GM18526 (cell line): ENCODE data around the gene OGFR.

Source experiments
- POLR2A ChIP-seq: IDR thresholded peaks from 3 replicates; pipeline ENCODE4 v1.6.1; 2011; ENCODE audit not compliant: insufficient read length; ENCODE audit errors: extremely low read depth

OGFR gene

DNA sequence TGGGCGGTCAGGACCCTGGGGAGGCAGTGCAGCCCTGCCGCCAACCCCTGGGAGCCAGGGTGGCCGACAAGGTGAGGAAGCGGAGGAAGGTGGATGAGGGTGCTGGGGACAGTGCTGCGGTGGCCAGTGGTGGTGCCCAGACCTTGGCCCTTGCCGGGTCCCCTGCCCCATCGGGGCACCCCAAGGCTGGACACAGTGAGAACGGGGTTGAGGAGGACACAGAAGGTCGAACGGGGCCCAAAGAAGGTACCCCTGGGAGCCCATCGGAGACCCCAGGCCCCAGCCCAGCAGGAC is 8.2 kb downstream of the OGFR start:
- TF ChIP-seq POLR2A = no peak

DNA sequence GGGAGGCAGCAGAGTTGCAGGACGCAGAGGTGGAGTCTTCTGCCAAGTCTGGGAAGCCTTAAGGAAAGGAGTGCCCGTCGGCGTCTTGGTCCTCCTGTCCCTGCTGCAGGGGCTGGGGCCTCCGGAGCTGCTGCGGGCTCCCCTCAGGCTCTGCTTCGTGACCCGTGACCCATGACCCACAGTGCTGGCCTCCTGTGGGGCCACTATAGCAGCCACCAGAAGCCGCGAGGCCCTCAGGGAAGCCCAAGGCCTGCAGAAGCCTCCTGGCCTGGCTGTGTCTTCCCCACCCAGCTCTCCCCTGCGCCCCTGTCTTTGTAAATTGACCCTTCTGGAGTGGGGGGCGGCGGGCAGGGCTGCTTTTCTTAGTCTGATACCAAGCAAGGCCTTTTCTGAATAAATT is 9.0 kb downstream of the OGFR start:
- no peak for TF ChIP-seq POLR2A

DNA sequence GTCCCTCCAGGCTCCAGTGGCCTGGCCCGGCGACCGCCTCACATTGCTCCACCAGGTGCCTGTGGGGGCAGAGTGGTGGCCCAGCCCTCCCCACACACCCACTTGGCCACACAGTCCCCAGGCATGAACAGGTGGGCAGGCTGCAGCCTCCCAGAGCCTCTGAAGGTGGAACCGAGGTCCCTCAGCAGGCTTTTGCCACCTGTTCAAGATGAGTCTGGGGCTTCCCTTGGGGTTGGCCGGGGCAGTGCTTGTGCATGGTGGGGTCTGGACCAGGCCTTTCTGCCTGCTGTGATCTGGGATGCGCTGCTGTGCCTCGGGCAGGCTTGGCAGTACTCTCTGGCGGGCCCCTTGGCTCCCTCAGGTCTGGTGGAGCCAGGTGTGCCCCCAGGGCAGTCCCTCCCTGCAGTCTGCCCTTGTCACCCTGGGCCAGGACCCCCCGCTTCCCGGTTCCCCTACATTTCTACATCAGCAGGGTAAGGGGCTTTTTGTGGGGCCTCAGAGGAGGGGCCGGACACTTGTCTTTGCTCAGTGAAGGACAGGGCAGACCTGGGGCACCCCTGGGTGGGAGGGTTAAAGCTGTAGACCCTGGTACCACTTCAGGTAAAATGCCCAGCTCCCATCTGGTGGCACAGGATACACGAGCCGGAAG is 9.5 kb downstream of the OGFR start:
- no peak for TF ChIP-seq POLR2A

DNA sequence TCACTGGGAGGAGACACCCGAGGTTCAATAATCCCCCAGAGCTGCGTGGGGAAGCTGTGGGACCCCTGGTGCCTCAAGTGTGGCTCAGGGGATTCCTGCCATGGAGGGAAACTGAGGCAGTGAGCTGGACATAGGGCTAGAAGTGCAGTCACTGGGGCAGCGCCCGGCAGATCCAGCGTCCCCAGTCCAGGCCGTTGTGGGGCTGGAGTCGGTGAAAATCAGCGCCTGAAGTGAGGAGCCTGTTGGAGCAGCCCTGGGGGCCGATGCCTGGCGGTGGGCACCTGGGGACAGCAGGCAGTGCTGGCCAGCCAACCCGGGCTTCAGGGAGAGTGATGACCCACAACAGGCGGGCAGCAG is 10.1 kb downstream of the OGFR start:
- no peak for TF ChIP-seq POLR2A

DNA sequence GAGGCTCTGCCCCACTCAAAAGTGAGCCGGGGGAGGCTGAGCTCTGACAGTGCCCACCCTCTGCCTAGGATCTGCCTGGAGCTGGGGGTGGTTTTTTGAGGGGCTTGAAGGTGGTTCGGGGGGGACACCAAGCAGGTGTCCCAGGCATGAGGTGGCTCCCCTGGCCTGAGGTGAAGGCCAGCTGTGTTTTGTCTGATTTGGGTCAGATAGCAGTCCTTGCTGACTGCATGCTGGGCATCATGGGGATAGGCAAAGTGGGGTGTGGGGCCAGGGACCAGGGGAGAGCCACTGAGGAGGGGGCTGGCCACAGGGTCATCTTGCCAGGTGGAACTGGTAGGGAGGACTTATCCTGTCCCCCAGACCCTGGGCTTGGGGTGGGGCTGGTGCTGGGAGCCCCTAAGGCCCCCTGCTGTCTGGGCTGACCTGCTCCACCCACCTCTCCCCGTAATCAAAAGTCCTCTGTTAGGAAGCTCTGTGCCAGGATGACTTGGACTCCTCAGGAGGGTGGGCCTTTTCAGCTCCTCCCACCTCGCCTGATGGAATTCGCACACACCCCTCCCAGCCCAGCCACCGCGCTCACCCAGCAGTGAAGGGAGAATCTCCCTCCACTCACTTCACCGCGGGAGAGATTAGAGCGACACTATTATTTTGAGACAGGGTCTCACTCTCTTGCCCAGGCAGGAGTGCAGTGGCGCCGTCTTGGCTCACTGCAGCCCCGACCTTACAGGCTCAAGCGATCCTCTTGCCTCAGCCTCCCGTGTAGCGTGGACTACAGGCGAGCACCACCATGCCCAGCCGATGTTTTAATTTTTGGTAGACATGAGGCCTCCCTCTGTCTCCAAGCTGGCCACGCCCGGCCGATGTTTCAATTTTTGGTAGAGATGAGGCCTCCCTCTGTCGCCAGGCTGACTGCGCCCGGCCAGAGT is 10.7 kb downstream of the OGFR start:
- TF ChIP-seq POLR2A = no peak

DNA sequence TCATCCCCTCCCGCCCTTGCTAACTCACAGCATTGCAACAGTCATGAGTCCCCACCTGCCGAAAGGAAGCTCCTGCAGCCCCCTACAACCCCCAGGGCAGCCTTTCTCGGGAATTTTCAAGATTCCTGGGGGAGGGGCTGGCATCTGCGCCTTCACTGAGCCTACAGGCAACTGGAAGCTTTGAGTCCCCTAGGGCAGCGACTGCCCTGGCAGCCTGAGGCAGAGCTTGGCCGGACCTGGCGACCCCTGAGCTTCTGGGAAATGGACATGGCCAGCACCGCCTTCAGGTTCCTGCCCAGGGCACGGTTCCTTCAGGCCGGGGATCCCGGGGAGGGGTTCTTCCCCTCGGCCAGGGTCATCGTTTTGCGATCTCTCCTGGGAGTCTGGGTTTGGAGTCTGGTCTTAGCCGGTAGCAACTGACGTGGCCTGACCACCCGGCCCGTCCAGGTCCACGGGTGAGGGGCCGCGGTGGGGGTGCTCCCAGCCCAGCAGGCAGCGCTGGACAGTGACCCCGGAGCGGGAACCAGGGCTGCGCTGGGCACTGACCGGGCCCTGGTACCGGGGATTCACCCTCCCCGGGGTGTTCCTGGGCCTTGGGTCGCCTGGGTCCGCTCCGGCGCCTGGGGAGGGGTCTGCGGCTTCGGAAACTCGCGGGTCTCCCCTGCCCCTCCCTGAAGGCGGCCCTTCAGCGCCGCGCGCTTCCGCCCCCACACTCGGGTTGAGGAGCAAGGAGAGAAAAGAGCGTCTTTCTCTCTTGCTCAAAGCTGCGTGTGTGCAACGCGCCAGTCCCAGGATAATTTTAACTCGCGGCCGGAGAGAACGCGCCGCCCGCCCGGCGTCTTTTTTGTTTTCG is 11.6 kb downstream of the OGFR start:
- no peak for TF ChIP-seq POLR2A

DNA sequence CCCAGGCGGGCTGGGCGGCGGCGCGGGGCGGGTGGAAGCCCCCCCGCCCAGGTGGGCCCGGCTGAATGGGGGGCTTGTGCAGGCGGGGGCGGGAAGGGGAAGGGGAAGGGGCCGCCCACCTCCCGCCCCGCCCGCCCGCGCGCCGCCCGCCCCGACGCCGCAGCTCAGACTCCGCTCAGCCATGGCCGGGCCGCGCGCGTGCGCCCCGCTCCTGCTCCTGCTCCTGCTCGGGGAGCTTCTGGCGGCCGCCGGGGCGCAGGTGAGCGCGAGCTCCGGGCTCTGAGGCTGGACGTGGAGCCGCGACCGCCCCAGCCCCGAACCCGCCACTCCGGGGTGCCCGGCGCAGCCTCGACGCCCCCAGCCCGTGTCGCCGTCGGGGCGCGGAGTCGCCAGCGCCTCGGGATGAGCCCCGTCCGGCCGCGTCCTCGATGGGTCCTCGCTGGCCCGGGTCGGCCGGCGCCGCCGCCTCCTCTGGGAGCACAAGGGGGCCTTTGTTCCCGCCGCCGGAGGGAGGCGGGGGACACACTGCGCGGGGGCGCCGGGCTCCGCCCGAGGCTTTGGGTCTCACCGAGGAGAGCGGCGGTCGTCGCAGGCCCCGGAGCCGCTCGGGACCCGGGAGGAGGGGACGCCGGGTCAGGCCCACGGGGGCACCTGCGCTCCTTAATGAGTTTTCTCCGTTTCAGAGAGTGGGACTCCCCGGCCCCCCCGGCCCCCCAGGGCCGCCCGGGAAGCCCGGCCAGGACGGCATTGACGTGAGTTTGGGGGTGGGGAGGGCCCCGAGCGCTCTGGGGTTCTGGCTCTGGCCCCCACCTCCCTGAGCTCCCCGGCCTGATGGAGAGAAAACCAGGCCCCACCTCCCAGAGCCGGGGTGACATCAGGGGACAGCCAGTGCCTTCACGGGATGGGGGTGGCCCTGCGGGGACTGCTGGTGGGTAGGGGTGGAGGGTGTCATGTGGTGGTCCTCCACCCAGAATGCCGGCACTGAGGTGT is 12.5 kb downstream of the OGFR start, which contains the start of gene COL9A3:
Gene COL9A3, plus strand, starts transcription at position 167 of the 990 bp plus-strand sequence. Its CDS starts 15 bp downstream, at position 182.
- no peak for TF ChIP-seq POLR2A

DNA sequence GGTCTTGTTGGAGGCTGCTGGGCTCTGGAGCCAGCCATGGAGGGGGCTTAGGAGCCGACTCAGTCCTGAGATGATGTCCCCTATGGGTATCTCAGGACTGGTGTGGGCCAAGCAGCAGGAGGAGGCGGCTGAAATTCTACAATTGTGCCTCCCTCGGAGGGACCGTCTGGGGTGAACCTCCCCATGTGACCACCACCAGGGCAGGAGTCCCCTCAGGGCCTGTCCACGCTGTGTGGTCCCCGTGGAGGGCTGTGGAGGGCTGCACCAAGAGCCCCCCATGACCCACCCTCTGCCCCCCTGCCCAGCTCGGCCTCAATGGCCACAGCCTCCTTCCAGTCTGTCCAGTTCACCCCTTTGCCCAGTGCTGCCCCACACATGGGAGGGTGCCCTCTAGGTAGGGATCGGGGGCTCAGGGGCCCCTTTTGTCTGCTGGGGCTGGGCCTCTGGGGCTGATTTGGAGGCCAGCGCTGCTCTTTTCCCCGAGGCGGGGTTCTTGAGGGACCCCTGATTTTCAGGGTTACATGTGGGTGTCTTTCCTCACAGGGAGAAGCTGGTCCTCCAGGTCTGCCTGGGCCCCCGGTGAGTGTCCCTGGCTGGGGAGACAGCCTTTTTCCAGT is 13.4 kb downstream of the OGFR start:
- no peak for TF ChIP-seq POLR2A

DNA sequence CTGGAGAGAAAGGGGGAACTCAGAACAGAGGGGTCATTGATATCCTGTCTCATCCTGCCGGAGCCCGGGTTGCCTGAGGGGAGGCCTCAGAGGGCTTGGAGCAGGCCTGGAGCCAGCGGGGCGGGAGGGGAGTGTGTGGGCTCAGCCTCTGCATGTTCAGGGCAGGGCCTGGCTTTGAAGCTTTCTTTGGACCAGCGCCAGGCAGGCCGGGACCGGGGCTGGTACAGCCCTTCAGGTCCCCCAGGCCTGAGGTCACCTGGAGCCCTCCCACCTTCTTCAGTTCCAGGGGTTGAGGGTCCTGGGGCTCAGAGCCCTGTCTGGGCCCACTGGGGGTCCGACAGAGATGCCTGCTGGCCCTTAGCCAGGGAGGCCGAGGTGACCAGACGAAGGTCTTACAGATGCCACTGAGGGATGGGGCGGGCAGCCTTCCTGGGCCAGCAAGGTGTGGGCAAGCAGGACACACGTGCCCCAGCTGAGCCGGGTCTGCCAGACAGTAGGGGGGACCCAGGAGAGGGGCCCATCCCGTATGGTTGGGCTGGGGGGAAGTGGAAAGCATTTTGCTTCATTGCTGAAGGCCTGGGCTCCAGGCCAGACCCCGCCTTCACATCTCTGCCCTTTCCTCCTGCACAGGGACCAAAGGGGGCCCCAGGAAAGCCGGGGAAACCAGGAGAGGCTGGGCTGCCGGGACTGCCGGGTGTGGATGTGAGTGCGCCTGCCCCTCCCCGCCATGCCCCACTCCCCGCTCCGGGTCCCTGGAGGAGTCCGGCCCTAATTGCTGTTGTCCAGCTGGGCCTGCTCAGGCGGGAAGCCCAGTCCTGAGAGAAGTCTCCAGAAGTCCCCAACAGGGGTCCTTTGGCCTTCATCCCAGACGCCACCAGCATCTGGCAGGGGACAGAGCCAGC is 14.2 kb downstream of the OGFR start:
- no peak for TF ChIP-seq POLR2A

DNA sequence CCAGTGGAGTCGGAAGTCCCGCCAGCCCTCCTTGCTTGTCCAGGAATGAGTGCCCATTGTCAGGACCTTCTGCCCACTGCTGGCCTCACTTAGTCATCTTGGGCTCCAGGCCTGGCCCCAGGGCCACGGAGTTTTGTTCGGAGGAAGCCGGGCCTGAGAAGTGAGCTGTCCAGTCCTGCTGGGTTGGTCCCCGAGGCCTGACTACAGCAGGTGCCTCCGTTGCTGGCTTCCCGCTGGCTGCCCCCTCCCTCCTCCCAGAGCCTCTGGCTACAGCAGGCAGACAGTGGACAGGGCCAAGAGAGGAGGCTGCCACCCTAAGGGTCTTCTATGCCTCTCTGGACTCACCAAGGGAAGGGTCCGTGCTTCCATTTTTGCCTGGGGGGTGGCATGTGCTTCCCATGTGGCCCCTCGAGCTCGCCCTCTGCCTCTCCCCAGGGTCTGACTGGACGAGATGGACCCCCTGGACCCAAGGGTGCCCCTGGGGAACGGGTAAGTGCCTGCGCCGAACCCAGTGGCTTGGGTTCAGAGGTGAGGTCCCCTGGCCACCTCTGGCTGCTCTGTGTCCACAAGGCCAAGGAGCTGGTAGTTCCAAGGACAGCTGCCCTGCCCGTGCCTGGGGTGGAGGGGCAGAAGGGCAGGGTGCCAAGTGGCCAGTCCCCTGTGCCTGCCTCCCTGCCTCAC is 15.0 kb downstream of the OGFR start:
- no peak for TF ChIP-seq POLR2A

DNA sequence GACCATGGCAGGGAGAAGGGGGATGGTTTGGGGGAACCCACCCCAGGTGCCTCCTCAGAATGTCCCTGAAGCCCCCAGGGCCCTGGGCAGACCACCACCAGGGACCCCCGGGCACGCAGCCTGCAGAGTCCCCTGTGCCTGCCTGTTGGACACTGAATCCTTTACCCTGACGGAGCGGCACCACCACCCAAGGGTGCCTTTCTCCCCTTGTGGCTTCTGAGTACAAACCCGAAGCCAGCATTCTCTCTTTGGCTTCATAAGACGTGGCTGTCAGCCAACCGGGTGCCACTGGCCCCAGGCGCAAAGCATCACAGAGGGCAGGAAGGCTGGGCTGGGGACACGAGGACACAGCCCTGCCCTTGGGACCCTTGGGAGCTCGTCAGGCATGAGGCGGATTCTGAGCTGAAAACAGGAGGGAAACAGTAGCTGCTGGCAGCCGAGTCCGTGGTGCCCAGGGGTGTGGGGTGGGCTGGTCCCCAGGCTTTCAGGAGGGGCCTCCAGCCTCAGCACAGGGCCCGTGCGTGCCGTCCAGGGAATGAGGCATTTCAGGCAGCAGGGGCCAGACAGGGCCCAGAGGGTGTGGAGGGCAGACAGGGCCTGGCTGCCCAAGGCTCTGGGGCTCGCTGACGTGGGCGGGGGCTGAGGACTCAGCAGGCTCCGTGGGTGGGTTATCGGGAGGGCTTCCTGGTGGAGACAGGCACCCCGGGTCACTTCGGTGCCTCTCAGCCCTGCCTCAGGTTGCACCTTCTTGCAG is 15.8 kb downstream of the OGFR start:
- TF ChIP-seq POLR2A = no peak
